ENCODE data around the gene CFAP45. TPM values are rescaled to one million over a fixed set of nuclear protein-coding genes. Genes with fewer than 3 reads are reported as not detected.

CFAP45 gene
- total RNA-seq, 1 donor from 2014 or later, result 0.74 TPM

DNA sequence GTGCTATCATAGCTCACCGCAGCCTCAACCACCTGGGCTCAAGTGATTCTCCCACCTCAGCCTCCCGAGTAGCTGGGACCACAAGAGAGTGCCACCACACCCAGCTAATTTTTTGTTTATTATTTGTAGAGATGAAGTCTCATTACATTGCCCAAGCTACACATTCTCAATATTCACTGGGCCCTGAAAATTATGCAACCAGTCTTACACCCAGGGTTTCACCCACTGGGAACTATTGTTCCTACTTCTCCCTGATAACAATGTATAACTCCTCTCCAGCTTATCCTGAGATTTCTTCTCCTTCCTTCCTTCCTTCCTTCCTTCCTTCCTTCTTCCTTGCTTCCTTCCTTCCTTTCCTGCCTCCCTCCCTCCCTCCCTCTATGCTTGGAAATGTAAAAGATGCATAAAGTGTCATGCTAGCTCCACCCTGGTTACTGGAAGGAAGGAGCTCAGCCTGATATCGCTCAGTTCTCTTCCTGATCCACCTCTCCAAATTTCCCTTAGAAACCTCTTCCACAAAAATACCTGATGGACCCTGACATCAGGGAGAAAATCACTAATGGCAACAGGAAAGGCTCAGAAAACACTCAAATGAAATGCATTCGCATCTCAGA, 26.3 kb downstream of the CFAP45 start:
- DNase-seq (ENCODE audit: low spot score, unreplicated experiment), result no peak
- Mint-ChIP-seq H3K4me1 (ENCODE audit: low read depth) (no peaks in the 10 kb centered on the region), H3K4me3 (ENCODE audit: low read depth) (no peak overlapping the region), H3K27me3 (peaks cover 64% of the 10 kb centered on the region), H3K9me3 (ENCODE audit: low read depth) (no peaks in the 10 kb centered on the region), H3K27ac (no peak overlapping the region), H3K36me3 (ENCODE audit: insufficient read depth) (peaks cover 1% of the 10 kb centered on the region)
- TF ChIP-seq, protein P1, sequence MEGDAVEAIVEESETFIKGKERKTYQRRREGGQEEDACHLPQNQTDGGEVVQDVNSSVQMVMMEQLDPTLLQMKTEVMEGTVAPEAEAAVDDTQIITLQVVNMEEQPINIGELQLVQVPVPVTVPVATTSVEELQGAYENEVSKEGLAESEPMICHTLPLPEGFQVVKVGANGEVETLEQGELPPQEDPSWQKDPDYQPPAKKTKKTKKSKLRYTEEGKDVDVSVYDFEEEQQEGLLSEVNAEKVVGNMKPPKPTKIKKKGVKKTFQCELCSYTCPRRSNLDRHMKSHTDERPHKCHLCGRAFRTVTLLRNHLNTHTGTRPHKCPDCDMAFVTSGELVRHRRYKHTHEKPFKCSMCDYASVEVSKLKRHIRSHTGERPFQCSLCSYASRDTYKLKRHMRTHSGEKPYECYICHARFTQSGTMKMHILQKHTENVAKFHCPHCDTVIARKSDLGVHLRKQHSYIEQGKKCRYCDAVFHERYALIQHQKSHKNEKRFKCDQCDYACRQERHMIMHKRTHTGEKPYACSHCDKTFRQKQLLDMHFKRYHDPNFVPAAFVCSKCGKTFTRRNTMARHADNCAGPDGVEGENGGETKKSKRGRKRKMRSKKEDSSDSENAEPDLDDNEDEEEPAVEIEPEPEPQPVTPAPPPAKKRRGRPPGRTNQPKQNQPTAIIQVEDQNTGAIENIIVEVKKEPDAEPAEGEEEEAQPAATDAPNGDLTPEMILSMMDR (IDR thresholded peaks at IDR 0.05; ENCODE audit: unreplicated experiment), result no peak

GRCh38 chr1:159872891-159873290, 27.1 kb downstream of the CFAP45 start:
- peaks cover 1% of the 10 kb centered on the region for H3K36me3 Mint-ChIP-seq (ENCODE audit: insufficient read depth)
- H3K4me1 Mint-ChIP-seq (ENCODE audit: low read depth), result no peaks in the 10 kb centered on the region
- H3K9me3 Mint-ChIP-seq (ENCODE audit: low read depth), result no peaks in the 10 kb centered on the region
- TF ChIP-seq, protein P1 (IDR thresholded peaks at IDR 0.05; ENCODE audit: unreplicated experiment), result no peak
- H3K4me3 Mint-ChIP-seq (ENCODE audit: low read depth), result no peak overlapping the region
- H3K27ac Mint-ChIP-seq, result no peak overlapping the region
- no peak for DNase-seq (ENCODE audit: low spot score, unreplicated experiment)
- peaks cover 69% of the 10 kb centered on the region for H3K27me3 Mint-ChIP-seq

DNA sequence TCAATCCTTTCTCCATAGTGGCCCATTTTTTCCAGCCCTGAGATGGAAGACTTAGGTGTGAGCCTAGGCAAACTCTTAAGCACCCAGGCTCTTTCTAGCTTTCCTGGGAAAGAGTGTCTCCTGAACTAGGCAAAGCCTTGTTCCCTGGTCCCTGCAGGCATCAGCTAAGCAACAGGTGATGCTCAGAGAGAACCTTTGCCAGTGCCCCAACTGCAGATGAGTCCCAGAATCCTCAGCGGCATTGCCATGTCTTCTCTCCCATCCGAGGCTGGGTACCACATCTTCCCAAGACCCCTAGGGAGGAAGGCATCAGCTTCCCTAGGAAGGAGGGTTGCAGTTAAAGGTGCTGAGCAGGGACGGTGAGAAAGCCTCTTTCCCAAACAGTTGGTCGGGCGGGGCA, 29.3 kb downstream of the CFAP45 start:
- TF ChIP-seq, protein P1 (IDR thresholded peaks at IDR 0.05; ENCODE audit: unreplicated experiment), result no peak
- H3K27ac Mint-ChIP-seq, result no peak overlapping the region
- H3K36me3 Mint-ChIP-seq (ENCODE audit: insufficient read depth), result no peaks in the 10 kb centered on the region
- H3K4me1 Mint-ChIP-seq (ENCODE audit: low read depth), result peaks cover 2% of the 10 kb centered on the region
- H3K9me3 Mint-ChIP-seq (ENCODE audit: low read depth), result no peaks in the 10 kb centered on the region
- H3K27me3 Mint-ChIP-seq, result peaks cover 81% of the 10 kb centered on the region
- no peak overlapping the region for H3K4me3 Mint-ChIP-seq (ENCODE audit: low read depth)
- no peak for DNase-seq (ENCODE audit: low spot score, unreplicated experiment)

GRCh38 chr1:159869607-159870006, 30.4 kb downstream of the CFAP45 start:
- Mint-ChIP-seq H3K27ac (no peak overlapping the region), H3K27me3 (peaks cover 83% of the 10 kb centered on the region), H3K4me3 (ENCODE audit: low read depth) (no peak overlapping the region), H3K36me3 (ENCODE audit: insufficient read depth) (no peaks in the 10 kb centered on the region), H3K4me1 (ENCODE audit: low read depth) (peaks cover 2% of the 10 kb centered on the region), H3K9me3 (ENCODE audit: low read depth) (no peaks in the 10 kb centered on the region)
- DNase-seq (ENCODE audit: low spot score, unreplicated experiment), result no peak
- TF ChIP-seq, protein P1 (IDR thresholded peaks at IDR 0.05; ENCODE audit: unreplicated experiment), result no peak

- Mint-ChIP-seq H3K9me3 (ENCODE audit: low read depth) (no peaks in the 10 kb centered on the region), H3K27me3 (peaks cover 84% of the 10 kb centered on the region), H3K27ac (no peak overlapping the region), H3K4me1 (ENCODE audit: low read depth) (peaks cover 2% of the 10 kb centered on the region), H3K36me3 (ENCODE audit: insufficient read depth) (no peaks in the 10 kb centered on the region), H3K4me3 (ENCODE audit: low read depth) (no peak overlapping the region)
- TF ChIP-seq, protein P1 (IDR thresholded peaks at IDR 0.05; ENCODE audit: unreplicated experiment), result no peak
- no peak for DNase-seq (ENCODE audit: low spot score, unreplicated experiment)
Measured at GRCh38 chr1:159869173-159869572, 30.8 kb downstream of the CFAP45 start.
